H1 (cell line): Measurements from ENCODE around the gene TOR1A. TPM values are rescaled to one million over a fixed set of nuclear protein-coding genes. Genes with fewer than 3 reads are reported as not detected.

Experiments
- BACH1 ChIP-seq: IDR thresholded peaks from 2 replicates; pipeline ENCODE4 v1.6.1; 2012; ENCODE audit warnings: low read length, improper control_type of control experiment
- JUN ChIP-seq: IDR thresholded peaks from 2 replicates; pipeline ENCODE4 v1.6.1; 2011; ENCODE audit warnings: low read depth, mild to moderate bottlenecking, improper control_type of control experiment, low read length
- POLR2A ChIP-seq, 2 experiments: IDR thresholded peaks; 1 replicate in 1 of 2; 2 replicates in 1 of 2; pipeline ENCODE4 v1.6.1; 2011; ENCODE audit warnings: low read depth in 2 of 2, low read length in 2 of 2, mild to moderate bottlenecking in 2 of 2; ENCODE audit errors: control extremely low read depth in 1 of 2
- RBBP5 ChIP-seq: IDR thresholded peaks from 2 replicates; pipeline ENCODE4 v1.7.1; 2012; ENCODE audit warnings: low read depth, mild to moderate bottlenecking, inconsistent platforms, low read length, moderate library complexity, borderline replicate concordance
- RNF2 ChIP-seq: fragments of 200-900, 300-1000 bp; sonication (generic); IDR thresholded peaks from 2 replicates; pipeline ENCODE4 v1.7.1; 2016; ENCODE audit warnings: borderline replicate concordance, low read depth, mild to moderate bottlenecking, antibody characterized with exemption, low read length; ENCODE audit not compliant: poor library complexity, severe bottlenecking; ENCODE audit errors: missing control alignments
- SIN3A ChIP-seq, 2 experiments: IDR thresholded peaks in 1 of 2; conservative IDR thresholded peaks in 1 of 2; 2 replicates each; pipeline ENCODE4 v1.6.1; 2011 to 2012; ENCODE audit warnings: low read length in 2 of 2, improper control_type of control experiment in 1 of 2, low read depth in 1 of 2, mild to moderate bottlenecking in 1 of 2
- SP4 ChIP-seq: IDR thresholded peaks from 2 replicates; pipeline ENCODE4 v1.6.1; 2012; ENCODE audit warnings: low read length, inconsistent platforms
- TBP ChIP-seq: IDR thresholded peaks from 2 replicates; pipeline ENCODE4 v1.6.1; 2011; ENCODE audit warnings: low read depth, low read length, improper control_type of control experiment
- YY1 ChIP-seq: IDR thresholded peaks from 2 replicates; pipeline ENCODE4 v1.6.1; 2011; ENCODE audit warnings: low read depth, mild to moderate bottlenecking, low read length
- polyA plus RNA-seq, 7 experiments: library from polyadenylated mRNA; depleted of rRNA in 3 of 7; stranded (reverse) in 5 of 7; unstranded in 2 of 7; fragments of >200 nt in 5 of 7; fragments of 200-250 nt in 2 of 7; gene quantifications; 1 replicate in 5 of 7; 2 replicates in 1 of 7; 4 replicates in 1 of 7; pipeline versions ENCODE4 v1.2.1 to v1.2.3, GENCODE V29; 2011 to 2013; ENCODE audit warnings: missing spikeins in 2 of 7, mixed read lengths in 2 of 7
- total RNA-seq: library from RNA; stranded (reverse); fragmentation: NEBNext Ultra II Directional; extraction: Animal tissue kit (Norgen Biotek cat#: 25700); gene quantifications from 2 replicates; pipeline ENCODE4 v1.2.1, GENCODE V29; 2021
- TF ChIP-seq, protein P1 (sequence below): fragments of 300-600 bp; sonication (generic); IDR thresholded peaks from 2 replicates; pipeline ENCODE4 v1.7.1; 2012; ENCODE audit warnings: low read length, moderate library complexity, mild to moderate bottlenecking, inconsistent platforms; ENCODE audit not compliant: insufficient replicate concordance

The TOR1A gene
- total and polyA plus RNA-seq, 2 of the 8 experiments (the other 6 are each of a cell fraction or from before 2014, with no cell fraction given) = 37.6 to 46.7 TPM

GRCh38 chr9:129802833-129803675 is 20.9 kb downstream of the TOR1A start, which contains the start of gene TOR1B (continued):
- TF ChIP-seq, protein P1, sequence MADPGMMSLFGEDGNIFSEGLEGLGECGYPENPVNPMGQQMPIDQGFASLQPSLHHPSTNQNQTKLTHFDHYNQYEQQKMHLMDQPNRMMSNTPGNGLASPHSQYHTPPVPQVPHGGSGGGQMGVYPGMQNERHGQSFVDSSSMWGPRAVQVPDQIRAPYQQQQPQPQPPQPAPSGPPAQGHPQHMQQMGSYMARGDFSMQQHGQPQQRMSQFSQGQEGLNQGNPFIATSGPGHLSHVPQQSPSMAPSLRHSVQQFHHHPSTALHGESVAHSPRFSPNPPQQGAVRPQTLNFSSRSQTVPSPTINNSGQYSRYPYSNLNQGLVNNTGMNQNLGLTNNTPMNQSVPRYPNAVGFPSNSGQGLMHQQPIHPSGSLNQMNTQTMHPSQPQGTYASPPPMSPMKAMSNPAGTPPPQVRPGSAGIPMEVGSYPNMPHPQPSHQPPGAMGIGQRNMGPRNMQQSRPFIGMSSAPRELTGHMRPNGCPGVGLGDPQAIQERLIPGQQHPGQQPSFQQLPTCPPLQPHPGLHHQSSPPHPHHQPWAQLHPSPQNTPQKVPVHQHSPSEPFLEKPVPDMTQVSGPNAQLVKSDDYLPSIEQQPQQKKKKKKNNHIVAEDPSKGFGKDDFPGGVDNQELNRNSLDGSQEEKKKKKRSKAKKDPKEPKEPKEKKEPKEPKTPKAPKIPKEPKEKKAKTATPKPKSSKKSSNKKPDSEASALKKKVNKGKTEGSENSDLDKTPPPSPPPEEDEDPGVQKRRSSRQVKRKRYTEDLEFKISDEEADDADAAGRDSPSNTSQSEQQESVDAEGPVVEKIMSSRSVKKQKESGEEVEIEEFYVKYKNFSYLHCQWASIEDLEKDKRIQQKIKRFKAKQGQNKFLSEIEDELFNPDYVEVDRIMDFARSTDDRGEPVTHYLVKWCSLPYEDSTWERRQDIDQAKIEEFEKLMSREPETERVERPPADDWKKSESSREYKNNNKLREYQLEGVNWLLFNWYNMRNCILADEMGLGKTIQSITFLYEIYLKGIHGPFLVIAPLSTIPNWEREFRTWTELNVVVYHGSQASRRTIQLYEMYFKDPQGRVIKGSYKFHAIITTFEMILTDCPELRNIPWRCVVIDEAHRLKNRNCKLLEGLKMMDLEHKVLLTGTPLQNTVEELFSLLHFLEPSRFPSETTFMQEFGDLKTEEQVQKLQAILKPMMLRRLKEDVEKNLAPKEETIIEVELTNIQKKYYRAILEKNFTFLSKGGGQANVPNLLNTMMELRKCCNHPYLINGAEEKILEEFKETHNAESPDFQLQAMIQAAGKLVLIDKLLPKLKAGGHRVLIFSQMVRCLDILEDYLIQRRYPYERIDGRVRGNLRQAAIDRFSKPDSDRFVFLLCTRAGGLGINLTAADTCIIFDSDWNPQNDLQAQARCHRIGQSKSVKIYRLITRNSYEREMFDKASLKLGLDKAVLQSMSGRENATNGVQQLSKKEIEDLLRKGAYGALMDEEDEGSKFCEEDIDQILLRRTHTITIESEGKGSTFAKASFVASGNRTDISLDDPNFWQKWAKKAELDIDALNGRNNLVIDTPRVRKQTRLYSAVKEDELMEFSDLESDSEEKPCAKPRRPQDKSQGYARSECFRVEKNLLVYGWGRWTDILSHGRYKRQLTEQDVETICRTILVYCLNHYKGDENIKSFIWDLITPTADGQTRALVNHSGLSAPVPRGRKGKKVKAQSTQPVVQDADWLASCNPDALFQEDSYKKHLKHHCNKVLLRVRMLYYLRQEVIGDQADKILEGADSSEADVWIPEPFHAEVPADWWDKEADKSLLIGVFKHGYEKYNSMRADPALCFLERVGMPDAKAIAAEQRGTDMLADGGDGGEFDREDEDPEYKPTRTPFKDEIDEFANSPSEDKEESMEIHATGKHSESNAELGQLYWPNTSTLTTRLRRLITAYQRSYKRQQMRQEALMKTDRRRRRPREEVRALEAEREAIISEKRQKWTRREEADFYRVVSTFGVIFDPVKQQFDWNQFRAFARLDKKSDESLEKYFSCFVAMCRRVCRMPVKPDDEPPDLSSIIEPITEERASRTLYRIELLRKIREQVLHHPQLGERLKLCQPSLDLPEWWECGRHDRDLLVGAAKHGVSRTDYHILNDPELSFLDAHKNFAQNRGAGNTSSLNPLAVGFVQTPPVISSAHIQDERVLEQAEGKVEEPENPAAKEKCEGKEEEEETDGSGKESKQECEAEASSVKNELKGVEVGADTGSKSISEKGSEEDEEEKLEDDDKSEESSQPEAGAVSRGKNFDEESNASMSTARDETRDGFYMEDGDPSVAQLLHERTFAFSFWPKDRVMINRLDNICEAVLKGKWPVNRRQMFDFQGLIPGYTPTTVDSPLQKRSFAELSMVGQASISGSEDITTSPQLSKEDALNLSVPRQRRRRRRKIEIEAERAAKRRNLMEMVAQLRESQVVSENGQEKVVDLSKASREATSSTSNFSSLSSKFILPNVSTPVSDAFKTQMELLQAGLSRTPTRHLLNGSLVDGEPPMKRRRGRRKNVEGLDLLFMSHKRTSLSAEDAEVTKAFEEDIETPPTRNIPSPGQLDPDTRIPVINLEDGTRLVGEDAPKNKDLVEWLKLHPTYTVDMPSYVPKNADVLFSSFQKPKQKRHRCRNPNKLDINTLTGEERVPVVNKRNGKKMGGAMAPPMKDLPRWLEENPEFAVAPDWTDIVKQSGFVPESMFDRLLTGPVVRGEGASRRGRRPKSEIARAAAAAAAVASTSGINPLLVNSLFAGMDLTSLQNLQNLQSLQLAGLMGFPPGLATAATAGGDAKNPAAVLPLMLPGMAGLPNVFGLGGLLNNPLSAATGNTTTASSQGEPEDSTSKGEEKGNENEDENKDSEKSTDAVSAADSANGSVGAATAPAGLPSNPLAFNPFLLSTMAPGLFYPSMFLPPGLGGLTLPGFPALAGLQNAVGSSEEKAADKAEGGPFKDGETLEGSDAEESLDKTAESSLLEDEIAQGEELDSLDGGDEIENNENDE = no peak
- TF ChIP-seq SIN3A (conservative IDR thresholded peaks at IDR 0.05 in 1 of 2, IDR thresholded peaks at IDR 0.05 in 1 of 2; ENCODE audit: low read depth in 1 of 2, low read length in 2 of 2) (0 out of 4 replicates have a peak, but pooled peaks have one; percentile 43 to 57), RNF2 (no peak), BACH1 (no peak), POLR2A (IDR thresholded peaks at IDR 0.05; ENCODE audit: control extremely low read depth in 1 of 2, low read depth in 2 of 2, low read length in 2 of 2) (peak in 1 of 2 experiments; percentile 79; a peak in 2 of 3 replicates), TBP (peak; percentile 73), YY1 (peak; percentile 99), RBBP5 (peak; percentile 89), SP4 (no peak), JUN (no peak)
